Fibroblast of skin of left quadriceps (primary cell): Measurements from ENCODE around the gene CTAGE4.
"Not testable (repeated sequence)": the region's sequence is repeated elsewhere in the genome, so short reads cannot be mapped to it uniquely, and the experiment has no call there.

Experiments used
- DNase-seq, 2 experiments: peaks; one replicate each; pipeline ENCODE4 v3.0.0-alpha.2; 2013; ENCODE audit warnings: low read depth in 2 of 2

CTAGE4 gene, protein sequence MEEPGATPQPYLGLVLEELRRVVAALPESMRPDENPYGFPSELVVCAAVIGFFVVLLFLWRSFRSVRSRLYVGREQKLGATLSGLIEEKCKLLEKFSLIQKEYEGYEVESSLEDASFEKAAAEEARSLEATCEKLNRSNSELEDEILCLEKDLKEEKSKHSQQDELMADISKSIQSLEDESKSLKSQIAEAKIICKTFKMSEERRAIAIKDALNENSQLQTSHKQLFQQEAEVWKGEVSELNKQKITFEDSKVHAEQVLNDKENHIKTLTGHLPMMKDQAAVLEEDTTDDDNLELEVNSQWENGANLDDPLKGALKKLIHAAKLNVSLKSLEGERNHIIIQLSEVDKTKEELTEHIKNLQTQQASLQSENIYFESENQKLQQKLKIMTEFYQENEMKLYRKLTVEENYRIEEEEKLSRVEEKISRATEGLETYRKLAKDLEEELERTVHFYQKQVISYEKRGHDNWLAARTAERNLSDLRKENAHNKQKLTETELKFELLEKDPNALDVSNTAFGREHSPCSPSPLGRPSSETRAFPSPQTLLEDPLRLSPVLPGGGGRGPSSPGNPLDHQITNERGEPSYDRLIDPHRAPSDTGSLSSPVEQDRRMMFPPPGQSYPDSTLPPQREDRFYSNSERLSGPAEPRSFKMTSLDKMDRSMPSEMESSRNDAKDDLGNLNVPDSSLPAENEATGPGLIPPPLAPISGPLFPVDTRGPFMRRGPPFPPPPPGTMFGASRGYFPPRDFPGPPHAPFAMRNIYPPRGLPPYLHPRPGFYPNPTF

GRCh38 chr7:144183166-144183565 is at the start of gene CTAGE4:
TSS of gene CTAGE4 (plus strand) at chr7:144183466. CDS start at chr7:144183504, 38 bp downstream.
- DNase-seq, result not testable (repeated sequence)

DNA sequence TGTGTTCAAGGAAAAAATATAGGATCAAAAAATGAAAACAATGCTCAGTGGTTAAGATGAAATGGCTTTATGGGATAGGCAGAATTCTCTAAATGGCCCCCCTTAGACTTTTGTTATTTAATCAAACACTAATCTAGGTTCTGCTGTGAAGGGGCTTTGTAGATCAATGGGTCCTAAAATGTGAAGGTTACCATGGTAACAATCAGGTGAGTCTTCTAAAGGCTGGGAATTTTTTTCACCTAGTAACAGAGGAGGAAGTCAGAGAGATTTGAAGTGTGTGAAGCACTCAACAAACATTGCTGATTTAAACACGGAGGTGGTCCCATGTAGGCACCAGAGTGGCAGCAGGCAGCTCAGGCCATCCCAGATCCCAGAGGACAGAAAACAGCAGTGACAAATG is 49.1 kb upstream of the CTAGE4 start:
- no peak for DNase-seq

DNA sequence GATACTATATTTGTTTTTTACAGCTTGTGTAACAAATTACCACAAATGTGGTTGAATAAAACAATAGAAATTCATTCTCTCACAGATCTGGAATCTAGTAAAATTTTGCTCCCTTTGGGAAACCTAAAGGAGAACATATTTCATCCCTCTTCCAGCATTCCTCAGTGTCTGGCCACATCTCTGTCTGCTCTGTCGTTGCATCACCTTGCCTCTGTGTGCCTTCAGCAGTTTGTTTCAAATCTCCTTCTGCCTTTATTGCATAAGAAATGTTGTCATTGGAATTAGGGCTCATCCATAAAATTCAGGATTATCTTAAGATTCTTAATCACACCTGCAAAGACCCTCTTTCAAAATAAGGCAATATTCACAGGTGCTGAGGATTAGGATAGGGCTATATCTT is 45.8 kb upstream of the CTAGE4 start:
- no peak for DNase-seq

DNA sequence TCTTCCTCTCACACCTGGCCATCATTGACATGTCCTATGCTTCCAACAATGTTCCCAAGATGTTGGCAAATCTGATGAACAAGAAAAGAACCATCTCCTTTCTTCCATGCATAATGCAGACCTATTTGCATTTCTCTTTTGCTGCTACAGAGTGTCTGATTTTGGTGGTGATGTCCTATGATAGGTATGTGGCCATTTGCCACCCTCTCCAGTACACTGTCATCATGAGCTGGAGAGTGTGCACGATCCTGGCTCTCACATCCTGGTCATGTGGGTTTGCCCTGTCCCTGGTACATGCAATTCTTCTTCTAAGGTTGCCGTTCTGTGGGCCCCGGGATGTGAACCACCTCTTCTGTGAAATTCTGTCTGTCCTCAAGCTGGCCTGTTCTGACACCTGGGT is 41.1 kb upstream of the CTAGE4 start:
- no peak for DNase-seq

- no peak for DNase-seq
These were observed 38.8 kb upstream of the CTAGE4 start for GRCh38 chr7:144144426-144144825.

GRCh38 chr7:144148224-144148827 is 34.9 kb upstream of the CTAGE4 start:
- no peak for DNase-seq

DNA sequence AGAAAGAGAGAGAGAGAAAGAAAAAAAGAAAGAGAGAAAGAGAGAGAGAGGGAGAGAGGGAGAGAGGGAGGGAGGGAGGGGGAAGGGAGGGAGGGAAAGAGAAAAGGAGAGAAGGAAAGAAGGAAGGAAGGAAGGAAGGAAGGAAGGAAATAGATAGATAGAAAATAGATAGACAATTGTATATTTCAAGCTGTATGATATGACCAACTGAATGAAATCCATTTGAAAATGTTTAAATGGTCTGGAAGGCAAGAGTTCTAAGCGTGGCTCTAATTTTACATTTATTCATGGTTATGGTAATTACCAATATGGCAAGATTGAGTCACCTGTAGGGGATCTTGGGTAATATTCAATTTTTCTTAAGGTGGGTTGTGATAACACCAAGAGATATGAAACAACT is 24.4 kb upstream of the CTAGE4 start:
- DNase-seq, result no peak

- no peak for DNase-seq
These were observed 18.5 kb upstream of the CTAGE4 start for GRCh38 chr7:144164784-144165183.

DNA sequence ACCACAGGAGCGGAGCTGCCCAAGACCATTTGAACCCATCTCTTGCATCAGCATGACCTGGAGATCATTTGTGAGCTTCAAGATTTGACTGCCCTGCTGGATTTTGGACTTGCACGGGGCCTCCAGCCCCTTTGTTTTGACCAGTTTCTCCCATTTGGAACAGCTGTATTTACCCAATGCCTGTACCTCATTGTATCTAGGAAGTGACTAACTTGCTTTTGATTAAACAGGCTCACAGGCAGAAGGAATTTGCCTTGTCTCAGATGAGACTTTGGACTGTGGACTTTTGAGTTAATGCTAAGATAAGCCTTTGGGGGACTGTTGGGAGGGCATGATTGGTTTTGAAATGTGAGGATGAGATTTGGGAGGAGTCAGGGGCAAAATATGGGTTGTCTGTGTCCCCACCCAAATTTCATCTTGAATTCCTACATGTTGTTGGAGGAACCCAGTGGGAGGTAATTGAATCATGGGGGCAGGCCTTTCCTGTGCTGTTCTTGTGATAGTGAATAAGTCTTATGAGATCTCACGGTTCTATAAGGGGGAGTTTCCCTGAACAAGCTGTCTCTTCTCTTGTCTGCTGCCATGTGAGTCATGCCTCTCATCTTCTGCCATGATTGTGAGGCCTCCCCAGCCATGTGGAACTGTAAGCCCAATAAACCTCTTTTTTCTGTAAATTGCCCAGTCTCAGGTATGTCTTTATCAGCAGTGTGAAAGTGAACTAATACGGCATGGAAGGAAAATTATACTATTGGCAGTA is 11.5 kb upstream of the CTAGE4 start:
- not testable (repeated sequence) for DNase-seq

GRCh38 chr7:144174613-144175012 is 8.7 kb upstream of the CTAGE4 start:
- no peak for DNase-seq

DNA sequence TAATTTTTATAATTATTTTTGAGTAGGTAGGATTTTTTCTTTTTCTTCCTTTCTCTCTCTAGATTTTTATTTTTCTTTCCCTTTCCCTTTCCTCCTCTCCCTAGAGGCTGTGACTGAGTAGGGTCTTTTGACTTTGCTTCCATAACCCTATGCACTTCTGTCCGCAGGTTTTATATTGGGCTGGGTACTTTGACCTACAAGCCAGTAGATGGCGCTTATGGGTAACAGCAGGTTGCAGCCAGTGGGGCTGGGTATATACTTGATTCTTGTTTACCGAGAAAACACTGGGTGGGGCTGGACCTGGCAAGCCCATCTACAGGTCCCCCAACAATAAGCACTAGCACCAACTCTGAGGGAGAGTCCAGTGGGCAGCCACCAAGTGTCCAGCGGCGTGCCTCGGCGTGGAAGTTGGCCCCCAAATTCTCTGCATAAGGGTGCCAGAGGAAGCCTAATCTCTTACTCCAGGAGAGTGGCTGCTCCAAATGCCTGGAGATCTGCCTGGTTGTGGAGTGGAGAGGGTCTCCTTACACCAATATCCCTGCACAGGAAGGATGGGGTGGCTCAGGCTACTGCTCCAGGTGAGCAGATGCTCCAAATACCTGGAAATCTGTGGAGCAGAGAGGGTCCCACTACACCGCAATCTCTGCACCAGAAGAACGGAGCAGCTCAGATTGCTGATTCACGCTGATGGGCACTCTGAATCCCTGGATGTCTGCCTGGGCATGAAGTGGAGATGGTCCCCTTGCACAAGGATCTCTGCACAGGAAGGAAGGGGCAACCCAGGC is 4.7 kb upstream of the CTAGE4 start:
- DNase-seq, result not testable (repeated sequence)

GRCh38 chr7:144179165-144179479 is 4.1 kb upstream of the CTAGE4 start:
- not testable (repeated sequence) for DNase-seq

GRCh38 chr7:144187848-144188247 is 4.6 kb downstream of the CTAGE4 start:
- DNase-seq, result not testable (repeated sequence)

DNA sequence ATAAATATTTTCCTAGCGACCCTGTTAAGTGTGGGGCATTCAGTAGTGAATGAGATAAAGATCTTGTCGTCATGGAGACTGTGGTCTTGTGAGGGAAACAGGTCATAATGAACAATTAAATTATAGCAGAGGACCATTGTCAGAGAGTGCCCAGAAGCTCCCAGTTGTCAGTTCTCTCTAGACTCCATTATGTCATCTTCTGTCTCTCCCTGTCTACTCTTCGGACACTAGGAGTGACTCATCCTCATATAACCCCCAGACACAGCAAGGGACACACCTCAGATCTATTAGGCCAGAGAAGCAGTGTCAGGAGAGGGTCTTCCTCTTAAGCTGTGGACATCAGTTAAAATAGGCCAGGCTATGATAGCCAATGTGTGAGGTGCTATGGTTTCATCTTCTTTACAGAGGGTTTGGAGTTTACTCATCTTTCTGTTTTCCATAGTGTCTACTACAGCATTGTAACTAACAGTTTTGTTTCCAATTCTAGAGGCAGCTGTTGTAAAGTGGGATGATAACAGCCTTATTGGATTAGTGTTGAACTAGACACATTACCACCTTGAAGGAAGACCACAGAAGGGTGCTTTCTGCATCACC is 5.4 kb downstream of the CTAGE4 start:
- DNase-seq, result not testable (repeated sequence)

- not testable (repeated sequence) for DNase-seq
These were observed 10.5 kb downstream of the CTAGE4 start for GRCh38 chr7:144193782-144194181.

DNA sequence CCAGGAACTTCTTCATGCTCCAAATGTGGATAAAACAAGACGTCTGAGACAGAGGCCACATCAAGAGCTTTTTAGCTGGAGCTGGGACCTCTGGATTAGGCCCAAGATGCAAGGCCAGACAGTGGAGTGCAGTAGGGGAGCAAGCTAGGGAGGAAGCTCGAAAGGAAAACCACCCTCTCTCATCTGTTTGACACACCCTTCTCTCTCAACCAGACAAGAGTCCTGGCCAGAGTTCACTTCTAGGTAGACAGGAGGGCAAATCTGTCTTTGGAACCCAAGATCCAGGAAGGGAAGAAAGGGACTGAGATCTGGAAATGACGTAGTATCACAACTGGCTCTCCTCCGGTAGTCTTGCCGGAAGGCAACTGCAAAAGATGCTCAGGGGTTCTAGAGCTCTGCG is 11.2 kb downstream of the CTAGE4 start:
- DNase-seq, result not testable (repeated sequence)

DNA sequence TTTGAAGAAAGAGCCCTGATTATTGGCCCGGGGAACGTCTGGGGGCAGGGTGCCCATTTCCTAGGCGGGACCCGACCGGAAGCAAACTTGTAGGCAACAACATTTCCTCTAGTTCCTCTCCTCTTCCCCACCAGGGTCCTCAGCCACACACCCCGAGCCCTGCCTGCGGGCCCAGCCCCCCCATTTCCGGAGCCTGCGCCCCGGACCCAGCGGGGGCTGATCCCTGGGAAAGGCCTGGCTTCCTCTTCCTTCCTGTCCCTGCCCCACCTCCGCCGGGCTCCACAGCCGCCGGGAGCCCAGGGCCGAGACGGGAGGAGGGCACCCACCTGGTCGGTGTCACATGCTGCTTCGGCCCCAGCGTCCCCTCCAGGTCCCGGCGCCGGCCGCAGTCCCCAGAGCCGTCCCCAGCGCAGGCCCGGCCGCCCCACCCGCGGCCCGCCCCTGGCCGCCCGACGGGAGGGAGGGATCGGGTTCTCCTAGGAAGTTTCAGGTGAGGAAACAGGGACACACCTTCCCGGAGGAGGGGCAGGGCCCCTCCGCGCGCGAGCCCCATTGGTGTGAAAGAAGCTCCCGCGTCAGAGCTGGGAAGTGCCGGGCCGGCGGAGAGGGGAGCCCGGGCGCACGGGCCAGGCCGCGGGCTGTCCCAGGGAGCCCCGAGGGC is 12.1 kb downstream of the CTAGE4 start, which contains the start of gene ARHGEF35:
TSS of gene ARHGEF35 (minus strand) at position 622 of the 661 bp plus-strand sequence. CDS start 7,450 bp downstream, outside the sequence.
- DNase-seq, result not testable (repeated sequence)

GRCh38 chr7:144198934-144199333 is 15.7 kb downstream of the CTAGE4 start:
- not testable (repeated sequence) for DNase-seq

- not testable (repeated sequence) for DNase-seq
These were observed 18.7 kb downstream of the CTAGE4 start for GRCh38 chr7:144201978-144202377.

DNA sequence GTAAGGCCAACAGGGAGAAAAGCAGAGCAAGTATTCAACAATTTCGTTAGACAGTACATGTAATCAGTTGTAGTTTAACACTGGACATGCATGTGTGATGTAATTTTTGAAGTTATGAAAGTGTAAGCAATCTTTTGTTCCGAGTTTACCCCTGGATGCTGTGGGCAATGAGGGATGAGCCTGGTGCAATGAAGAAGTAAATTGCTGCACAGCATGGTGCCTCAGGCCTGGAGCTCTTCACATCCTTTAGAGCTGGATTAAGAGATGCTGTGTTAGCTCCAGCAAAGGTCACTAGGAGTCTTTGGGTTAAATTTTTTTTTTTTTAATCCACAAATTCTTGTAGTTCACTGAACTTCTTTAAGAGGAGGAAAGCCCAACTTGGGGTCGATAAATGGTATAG is 19.8 kb downstream of the CTAGE4 start:
- DNase-seq, result not testable (repeated sequence)
